Stimulated activated CD4-positive, alpha-beta T cell treated with anti-CD3 and anti-CD28 coated beads, Interleukin-4, amount 100 ng/mL, for 48 hours (primary cell): Measurements from ENCODE around the gene FCER2.

Experiments used
- DNase-seq, 2 donors: peaks; one replicate each; pipeline ENCODE4 v3.0.0-alpha.2; 2020; ENCODE audit warnings: low read depth in 2 of 2

The FCER2 gene

GRCh38 chr19:7701049-7701653 is 780 bp downstream of the FCER2 start:
- DNase-seq, result no peak

- DNase-seq, result peak in 1 of 2 donors; percentile 32
Observed at GRCh38 chr19:7699417-7700401, 2.2 kb downstream of the FCER2 start.

DNA sequence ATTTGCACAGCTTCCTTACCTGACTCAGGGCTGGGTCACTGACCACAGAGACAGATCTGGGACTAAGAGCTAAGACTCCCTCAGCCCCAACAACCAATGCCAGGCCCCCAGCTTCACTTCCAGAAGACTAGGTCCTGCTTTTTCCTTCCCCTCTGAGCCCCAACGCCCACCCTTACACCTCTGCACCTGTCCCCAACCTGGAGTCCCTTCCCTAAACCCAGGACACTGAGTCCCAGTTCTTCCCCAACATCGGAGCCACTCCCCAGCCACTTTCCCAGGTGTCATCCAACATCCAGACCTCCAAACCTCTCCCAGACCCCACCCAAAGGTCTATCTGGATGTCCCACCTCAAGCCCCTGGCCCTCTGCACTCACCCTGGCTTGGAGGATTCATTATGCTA is 2.9 kb downstream of the FCER2 start:
- DNase-seq, result no peak

GRCh38 chr19:7698583-7698982 is 3.3 kb downstream of the FCER2 start:
- DNase-seq, result no peak

DNA sequence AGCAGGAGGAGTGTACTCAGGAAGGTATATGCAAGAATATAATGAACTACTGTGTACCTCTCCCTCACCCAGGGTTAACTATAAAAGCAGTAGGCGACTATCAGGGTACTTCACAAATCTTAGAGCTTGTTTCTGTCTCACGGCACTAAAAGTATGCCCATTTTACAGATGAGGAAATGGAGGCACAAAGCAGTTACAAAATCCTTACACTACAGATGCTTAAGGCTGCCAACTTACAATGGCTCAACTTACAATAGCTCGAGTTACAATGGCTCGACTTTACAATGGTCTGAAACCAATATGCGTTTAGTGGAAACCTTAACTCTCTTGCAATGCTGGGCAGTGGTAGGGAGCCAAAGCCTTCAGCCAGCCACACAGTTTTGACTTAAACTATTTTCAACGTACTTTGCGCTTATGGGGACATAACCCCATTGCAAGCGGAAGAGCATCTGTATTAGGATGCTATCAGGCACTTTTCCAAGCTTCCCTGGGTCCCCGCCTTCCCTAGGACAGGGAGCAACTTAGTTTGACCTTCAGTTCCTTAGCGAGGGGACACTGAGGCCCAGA is 4.1 kb downstream of the FCER2 start:
- no peak for DNase-seq

GRCh38 chr19:7694499-7694898 is 7.4 kb downstream of the FCER2 start:
- no peak for DNase-seq

GRCh38 chr19:7692417-7693088 is 9.4 kb downstream of the FCER2 start:
- no peak for DNase-seq

GRCh38 chr19:7691497-7691896 is 10.4 kb downstream of the FCER2 start:
- no peak for DNase-seq

DNA sequence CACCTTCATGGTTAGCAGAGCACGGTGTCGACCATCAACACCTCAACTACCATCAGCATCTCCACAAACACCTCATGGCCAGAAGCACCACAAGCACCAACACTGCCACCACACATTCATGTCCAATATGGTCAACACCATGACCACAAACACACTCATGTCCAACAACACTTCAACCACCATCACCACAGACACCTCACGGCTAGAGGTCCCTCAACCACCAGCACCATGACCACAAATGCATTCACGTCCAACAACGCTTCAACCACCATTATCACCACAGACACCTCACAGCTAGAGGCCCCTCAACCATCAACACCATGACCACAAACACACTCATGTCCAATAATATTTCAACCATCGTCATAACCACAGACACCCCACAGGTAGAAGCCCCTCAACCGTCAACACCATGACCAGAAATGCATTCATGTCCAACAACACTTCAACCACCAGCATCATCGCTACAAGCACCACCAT is 11.1 kb downstream of the FCER2 start:
- no peak for DNase-seq

- DNase-seq, result no peak
Observed at GRCh38 chr19:7689165-7689564, 12.8 kb downstream of the FCER2 start.

GRCh38 chr19:7687177-7687576 is 14.8 kb downstream of the FCER2 start:
- no peak for DNase-seq

DNA sequence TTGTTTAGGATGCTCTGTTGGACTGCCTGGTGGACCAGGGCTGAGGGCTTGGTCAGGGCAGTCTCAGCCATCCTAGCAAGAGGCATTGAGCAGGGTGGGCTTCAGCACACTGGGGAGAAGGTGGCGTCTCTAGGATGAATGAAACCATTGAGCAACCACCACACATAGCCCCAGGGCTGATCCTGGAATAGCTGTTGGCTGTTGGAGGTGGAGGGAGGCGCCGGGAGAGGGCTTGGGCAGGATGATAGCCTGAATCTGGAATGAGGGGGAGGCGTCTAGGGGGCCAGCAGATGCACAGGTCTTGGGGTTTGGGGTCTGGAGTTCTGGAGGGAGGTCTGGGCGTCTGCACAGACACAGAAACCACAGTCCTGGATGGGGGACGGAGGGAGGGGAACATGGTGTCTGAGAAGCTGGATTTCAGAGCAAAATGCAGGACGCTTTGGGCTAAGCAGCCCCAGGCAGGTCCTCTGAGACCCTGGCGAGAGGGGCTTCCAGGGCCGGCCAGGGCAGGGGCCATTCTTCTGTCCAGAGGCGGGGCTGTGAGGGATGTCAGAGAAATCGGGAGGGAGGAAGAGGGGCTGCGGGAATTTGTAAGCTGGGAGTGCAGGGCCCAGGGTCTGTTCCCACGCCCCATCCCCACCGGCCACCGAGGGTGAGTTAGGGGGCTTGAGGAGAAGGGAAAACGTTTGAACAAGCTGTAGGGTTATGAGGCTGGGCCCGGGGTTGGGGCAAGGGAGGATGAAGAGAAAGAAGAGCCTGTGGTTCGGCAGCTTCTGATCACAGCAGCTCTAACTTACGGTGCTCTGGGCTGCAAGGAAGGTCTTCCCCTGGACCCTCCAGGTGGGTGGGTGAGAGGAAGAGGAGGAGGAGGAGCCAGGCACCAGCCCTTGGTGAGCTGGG is 16.1 kb downstream of the FCER2 start:
- DNase-seq, result no peak

DNA sequence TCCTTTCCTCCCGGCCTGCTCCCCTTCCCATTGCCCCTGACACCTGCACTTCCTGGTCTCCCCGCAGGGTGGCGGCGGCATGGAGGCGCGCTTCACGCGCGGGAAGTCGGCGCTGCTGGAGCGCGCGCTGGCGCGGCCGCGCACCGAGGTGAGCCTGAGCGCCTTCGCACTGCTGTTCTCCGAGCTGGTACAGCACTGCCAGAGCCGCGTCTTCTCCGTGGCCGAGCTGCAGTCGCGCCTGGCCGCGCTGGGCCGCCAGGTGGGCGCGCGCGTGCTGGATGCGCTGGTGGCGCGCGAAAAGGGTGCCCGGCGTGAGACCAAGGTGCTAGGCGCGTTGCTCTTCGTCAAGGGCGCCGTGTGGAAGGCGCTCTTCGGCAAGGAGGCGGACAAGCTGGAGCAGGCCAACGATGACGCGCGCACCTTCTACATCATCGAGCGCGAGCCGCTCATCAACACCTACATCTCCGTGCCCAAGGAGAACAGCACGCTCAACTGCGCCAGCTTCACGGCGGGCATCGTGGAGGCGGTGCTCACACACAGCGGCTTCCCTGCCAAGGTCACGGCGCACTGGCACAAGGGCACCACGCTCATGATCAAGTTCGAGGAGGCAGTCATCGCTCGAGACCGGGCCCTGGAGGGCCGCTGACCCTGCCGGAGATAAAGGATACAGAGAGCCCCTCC is 19.6 kb downstream of the FCER2 start:
- DNase-seq, result no peak

DNA sequence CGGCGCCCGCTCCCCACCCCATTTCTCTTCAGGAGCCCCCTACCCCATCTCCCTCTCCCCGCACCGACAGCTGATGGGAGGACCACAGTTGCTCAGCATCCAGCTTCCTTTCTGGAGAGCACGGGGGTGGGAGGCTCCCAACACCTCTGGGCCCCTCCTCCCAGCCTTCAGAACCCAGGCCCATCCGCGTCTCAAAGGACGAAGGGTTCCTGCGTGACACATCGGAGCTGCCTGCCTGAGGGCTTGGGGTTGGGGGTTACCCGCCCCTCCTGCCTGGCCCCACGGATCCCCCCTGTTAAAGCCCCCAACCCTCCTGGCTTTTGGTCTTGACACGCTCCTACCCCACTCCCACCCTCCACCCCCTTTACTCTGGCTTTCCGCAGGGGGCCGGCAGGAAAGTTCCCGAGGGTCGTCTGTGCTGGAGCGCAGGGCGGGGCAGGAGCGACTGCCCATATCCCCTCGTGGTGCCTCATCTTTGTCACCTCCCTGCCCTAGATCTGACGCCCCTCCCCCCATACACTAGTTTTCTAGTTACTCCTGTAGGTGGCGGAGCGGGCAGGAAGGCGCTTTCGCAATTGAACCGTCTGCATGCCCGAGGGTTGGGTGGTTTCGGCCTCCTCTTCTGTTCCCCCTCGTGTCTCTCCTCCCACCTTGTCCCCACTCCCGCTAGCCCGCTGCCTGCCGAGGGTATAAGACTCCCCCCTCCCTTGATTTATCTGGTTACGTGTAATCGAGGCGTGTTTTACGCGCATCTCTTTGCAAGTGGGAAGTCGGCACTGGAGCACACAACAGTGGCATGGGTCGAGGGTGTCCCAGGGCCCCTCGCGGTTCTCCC is 20.4 kb downstream of the FCER2 start:
- DNase-seq, result peak; percentile 82 to 87

GRCh38 chr19:7680606-7681339 is 21.2 kb downstream of the FCER2 start, which contains the start of gene TRAPPC5:
Gene TRAPPC5, plus strand, starts transcription at chr19:7680833. Its CDS starts 1,421 bp downstream, at chr19:7682254.
- peak; percentile 79 to 85 for DNase-seq

DNA sequence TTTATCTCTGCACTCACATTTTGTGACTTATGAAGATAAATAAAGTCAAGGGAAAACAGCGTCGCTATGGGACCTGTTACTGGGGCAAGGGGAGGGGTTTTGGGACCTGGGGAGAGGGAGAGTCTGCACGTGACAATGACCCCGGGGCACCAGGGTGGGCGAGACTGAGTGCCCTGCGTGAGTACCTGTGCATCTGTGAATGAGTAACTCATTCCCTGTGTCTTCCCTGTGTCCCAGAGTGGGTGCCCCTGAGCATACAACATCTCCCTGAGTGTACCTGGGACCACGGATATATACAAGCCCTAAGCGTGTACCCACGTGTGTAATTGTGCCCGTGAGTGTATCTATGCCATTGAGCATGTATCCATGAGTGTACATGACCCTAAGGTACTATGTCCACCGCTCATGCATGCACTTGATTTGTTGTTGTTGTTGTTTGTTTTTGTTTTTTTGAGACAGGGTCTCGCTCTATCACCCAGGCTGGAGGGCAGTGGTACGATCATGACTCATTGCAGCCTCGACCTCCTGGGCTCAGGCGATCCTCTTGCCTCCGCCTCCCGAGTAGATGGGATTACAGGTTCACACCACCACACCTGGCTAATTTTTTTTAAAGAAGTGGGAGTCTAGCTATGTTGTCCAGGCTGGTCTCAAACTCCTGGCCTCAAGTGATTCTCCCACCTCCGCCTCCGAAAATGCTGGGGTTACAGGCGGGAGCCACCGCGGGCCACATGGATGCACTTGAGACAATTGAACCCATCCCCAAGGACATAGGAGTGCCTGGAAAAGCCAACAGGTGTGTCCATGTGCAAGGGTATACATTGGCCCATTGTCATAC is 21.9 kb downstream of the FCER2 start:
- DNase-seq, result no peak

GRCh38 chr19:7678971-7679751 is 22.8 kb downstream of the FCER2 start:
- DNase-seq, result peak; percentile 46 to 57
